DND-41 (cell line): ENCODE data around the gene C1orf167.

Experiments
- CTCF ChIP-seq: IDR thresholded peaks from 2 replicates; pipeline ENCODE4 v1.5.1; 2012; ENCODE audit warnings: borderline replicate concordance, low read length, moderate library complexity, mild to moderate bottlenecking; ENCODE audit not compliant: poor library complexity, severe bottlenecking; ENCODE audit errors: extremely low read depth
- EZH2 ChIP-seq: IDR thresholded peaks from 3 replicates; pipeline ENCODE4 v1.6.1; 2012; ENCODE audit warnings: borderline replicate concordance, low read depth, mild to moderate bottlenecking, moderate library complexity, low read length, inconsistent platforms; ENCODE audit not compliant: severe bottlenecking

GRCh38 chr1:11729498-11730428 lies 32.2 kb upstream of the C1orf167 start:
- TF ChIP-seq CTCF (no peak), EZH2 (no peak)
